Regular cardiac myocyte (primary cell): ENCODE measurements around the gene RNU1-2. TPM values are rescaled to one million over a fixed set of nuclear protein-coding genes. Genes with fewer than 3 reads are reported as not detected.

ENCODE experiments used
- total RNA-seq: library from RNA; depleted of rRNA; stranded (reverse); fragments of >200 nt; gene quantifications from 2 replicates; pipeline ENCODE4 v1.2.3, GENCODE V29; 2014

The RNU1-2 gene
- total RNA-seq: under 0.01 TPM in 2 replicates

GRCh38 chr1:16895598-16896315, at the start of gene RNU1-2:
Gene RNU1-2, plus strand, starts transcription at chr1:16895980.

GRCh38 chr1:16921391-16922185, 25.8 kb downstream of the RNU1-2 start, which contains the start of gene CROCC:
Gene CROCC, plus strand, starts transcription at chr1:16921931. Its CDS starts 88 bp downstream, at chr1:16922019.

Other genes with a start within 250 kb of the RNU1-2 start
- under 0.01 TPM in 2 replicates for gene RNU1-3, start 229.0 kb upstream of the RNU1-2 start, total RNA-seq
- gene RNU1-4, start 155.5 kb upstream of the RNU1-2 start, total RNA-seq: under 0.01 TPM in 2 replicates
- 17.2 and 17.4 TPM in 2 replicates for gene CROCC, start 26.0 kb downstream of the RNU1-2 start, total RNA-seq
- 4.6 and 7.9 TPM in 2 replicates for gene MFAP2, start 84.6 kb downstream of the RNU1-2 start, total RNA-seq
- 16.9 and 52.5 TPM in 2 replicates for gene ATP13A2, start 115.9 kb downstream of the RNU1-2 start, total RNA-seq
- 106 and 146 TPM in 2 replicates for gene SDHB, start 158.1 kb downstream of the RNU1-2 start, total RNA-seq
- gene PADI2, start 223.5 kb downstream of the RNU1-2 start, total RNA-seq: 0.19 and 0.56 TPM in 2 replicates